K562 (cell line): Measurements from ENCODE around the gene RAVER2. TPM values are rescaled to one million over a fixed set of nuclear protein-coding genes. Genes with fewer than 3 reads are reported as not detected.

Source experiments
- ATAC-seq: fragments of 200-7000 bp; cut with Tn5 transposase; 3 replicates; pipeline ENCODE4 v1.9.1; 2020; ENCODE audit warnings: moderate library complexity
- BruUV-seq: library from RNA; stranded (reverse); fragments of 400-500 nt; replicated peaks from 2 replicates; lab custom pipeline; 2021; lab: Mats Ljungman, UMichigan
- CTCF ChIA-PET: fragments of 300-600 bp; formaldehyde crosslinking; extraction: SDS; loops from one replicate; lab custom pipeline; 2021; ENCODE audit warnings: low intra/inter-chr PET ratio; lab: Yijun Ruan, JAX
- POLR2A ChIA-PET: fragments of 300-600, 350-650 bp; sonication (Branson Sonifier 250); formaldehyde crosslinking; extraction: SDS; loops from one replicate; lab custom pipeline; 2021; ENCODE audit warnings: antibody characterized with exemption, inconsistent platforms; lab: Yijun Ruan, JAX
- DNase-seq, 4 experiments: peaks; one replicate each; pipeline versions ENCODE4 v3.0.0 to v3.0.0-alpha.2; 2011 to 2018; ENCODE audit warnings: low spot score in 3 of 4, mixed read lengths in 3 of 4; ENCODE audit errors: extremely low read depth in 1 of 4
- FAIRE-seq: peaks from 2 replicates; lab custom pipeline; 2011; peaks lifted over from hg19 to GRCh38; lab: Jason Lieb, UNC
- H2AFZ ChIP-seq: 2 replicates; pipeline ENCODE4 v1.6.0; 2011; ENCODE audit warnings: low read depth, low read length, control low read depth, inconsistent platforms
- H3K27ac ChIP-seq: fragments of 200-600 bp; 3 replicates; pipeline ENCODE4 v1.8.0; 2011; ENCODE audit warnings: low read depth, mild to moderate bottlenecking, control low read depth, inconsistent platforms, low read length, moderate library complexity, mixed read lengths; ENCODE audit errors: extremely low read depth
- H3K27me3 ChIP-seq, 2 experiments: fragments of 300-600 bp in 1 of 2; 2 replicates in 1 of 2; 3 replicates in 1 of 2; pipeline versions ENCODE4 v1.6.0 to v1.8.0; 2011; ENCODE audit warnings: inconsistent platforms in 2 of 2, low read length in 2 of 2, mild to moderate bottlenecking in 1 of 2, mixed read lengths in 1 of 2, moderate library complexity in 1 of 2; ENCODE audit not compliant: control insufficient read depth in 2 of 2, insufficient read depth in 2 of 2
- H3K36me3 ChIP-seq: fragments of 300-600 bp; 3 replicates; pipeline ENCODE4 v1.8.0; 2011; ENCODE audit warnings: mild to moderate bottlenecking, low read length, inconsistent platforms; ENCODE audit not compliant: control insufficient read depth, insufficient read depth
- H3K4me1 ChIP-seq, 2 experiments: fragments of 200-600 bp in 1 of 2; replicated peaks in 1 of 2; 2 replicates in 1 of 2; 3 replicates in 1 of 2; pipeline versions ENCODE4 v1.5.1 to v1.8.0; 2011; ENCODE audit warnings: inconsistent platforms in 2 of 2, low read length in 2 of 2, mild to moderate bottlenecking in 1 of 2, mixed read lengths in 1 of 2, moderate library complexity in 1 of 2; ENCODE audit not compliant: control insufficient read depth in 2 of 2, insufficient read depth in 2 of 2
- H3K4me2 ChIP-seq: 2 replicates; pipeline ENCODE4 v1.6.1; 2011; ENCODE audit warnings: low read length, control low read depth, inconsistent platforms, mixed read lengths; ENCODE audit not compliant: insufficient read depth
- H3K4me3 ChIP-seq: fragments of 200-600 bp; sonication (generic), shearing (Covaris generic); 2 replicates; pipeline ENCODE4 v1.5.1; 2016; ENCODE audit warnings: control low read depth, inconsistent platforms
- H3K79me2 ChIP-seq: fragments of 200-600 bp; 3 replicates; pipeline ENCODE4 v1.8.0; 2011; ENCODE audit warnings: low read length, inconsistent platforms; ENCODE audit not compliant: control insufficient read depth, insufficient read depth
- H3K9ac ChIP-seq, 2 experiments: 2 replicates each; pipeline versions ENCODE4 v1.6.0 to v1.6.1; 2011; ENCODE audit warnings: low read depth in 2 of 2, low read length in 2 of 2, control low read depth in 1 of 2, inconsistent platforms in 1 of 2, mild to moderate bottlenecking in 1 of 2, mixed read lengths in 1 of 2; ENCODE audit not compliant: insufficient read depth in 1 of 2
- H3K9me1 ChIP-seq: one replicate; pipeline ENCODE4 v1.6.0; 2011; ENCODE audit warnings: inconsistent platforms, mild to moderate bottlenecking, low read length, moderate library complexity; ENCODE audit not compliant: control insufficient read depth, insufficient read depth
- H3K9me3 ChIP-seq: replicated peaks from 2 replicates; pipeline ENCODE4 v1.5.1; 2011; ENCODE audit warnings: low read depth, low read length, inconsistent platforms; ENCODE audit not compliant: control insufficient read depth, insufficient read depth
- H4K20me1 ChIP-seq: replicated peaks from 2 replicates; pipeline ENCODE4 v1.6.1; 2011; ENCODE audit warnings: low read length, inconsistent platforms, mixed read lengths; ENCODE audit not compliant: control insufficient read depth, insufficient read depth
- CBFA2T2 ChIP-seq: fragments of 450-650 bp; conservative IDR thresholded peaks from 2 replicates; pipeline ENCODE4 v1.6.1; 2017; ENCODE audit warnings: mild to moderate bottlenecking
- CEBPG ChIP-seq, 3 experiments: fragments of 200-800 bp in 1 of 3; sonication (Bioruptor generic) in 1 of 3; sonication (generic) in 1 of 3; formaldehyde crosslinking in 1 of 3; IDR thresholded peaks in 2 of 3; conservative IDR thresholded peaks in 1 of 3; 2 replicates each; pipeline versions ENCODE4 v1.6.1 to v1.8.0; 2016 to 2022; ENCODE audit warnings: missing compliant biosample characterization in 2 of 3, missing genetic modification characterization in 2 of 3, mild to moderate bottlenecking in 1 of 3, missing genetic modification reagents in 1 of 3
- RBM39 ChIP-seq: fragments of 200-400 bp; formaldehyde crosslinking; optimal IDR thresholded peaks from 2 replicates; pipeline ENCODE3; 2018; ENCODE audit warnings: low read depth, low read length
- SIX5 ChIP-seq, 2 experiments: IDR thresholded peaks; 2 replicates each; pipeline ENCODE4 v1.6.1; 2011; ENCODE audit warnings: low read length in 2 of 2, borderline replicate concordance in 1 of 2, low read depth in 1 of 2, mild to moderate bottlenecking in 1 of 2, moderate library complexity in 1 of 2; ENCODE audit not compliant: insufficient read depth in 1 of 2
- TFAM ChIP-seq: fragments of 250-450 bp; sonication (Bioruptor Pico); conservative IDR thresholded peaks from 2 replicates; pipeline ENCODE4 v1.5.0; 2021; ENCODE audit warnings: mild to moderate bottlenecking, moderate library complexity
- WGBS: fragments of 100-300 bp; shearing (Covaris generic); methylation state at CpG from one replicate; pipeline ENCODE4 v1.1.6; 2016; ENCODE audit warnings: low coverage, mixed read lengths; ENCODE audit not compliant: insufficient coverage; ENCODE audit errors: missing lambda C conversion rate; 5-methylcytosine and 5-hydroxymethylcytosine counted together
- in situ Hi-C: fragments of 300-500 bp; cut with MboI; formaldehyde crosslinking; loops from 4 replicates; pipeline ENCODE4 v1.15.0; 2018; ENCODE audit warnings: inconsistent platforms, mixed read lengths
- intact Hi-C: fragments of 100-400 bp; cut with micrococcal nuclease; formaldehyde crosslinking; loops from 2 replicates; pipeline ENCODE4 v1.14.2; 2022
- polyA plus RNA-seq, 8 experiments: library from polyadenylated mRNA; depleted of rRNA in 4 of 8; stranded (reverse) in 5 of 8; unstranded in 3 of 8; fragments of >200 nt; fragmentation: Nextera tagmentation in 2 of 8; fragmentation: Illumina TruSeq in 1 of 8; extraction: Ambion mirVana in 2 of 8; extraction: Trizol in 1 of 8; gene quantifications; 2 replicates each; pipeline versions ENCODE4 v1.2.1 to v1.2.3, GENCODE V29; 2011 to 2014; ENCODE audit warnings: inconsistent platforms in 1 of 8, missing spikeins in 1 of 8
- total RNA-seq, 7 experiments: library from RNA; depleted of rRNA in 6 of 7; stranded (reverse); fragments of >200 nt in 6 of 7; fragmentation: Illumina TruSeq in 2 of 7; extraction: Trizol in 2 of 7; gene quantifications; 2 replicates each; pipeline versions ENCODE4 v1.2.1 to v1.2.3, GENCODE V29; 2011 to 2021; ENCODE audit warnings: low replicate concordance in 1 of 7
- TF ChIP-seq, protein P1 (sequence below): sonication (generic); formaldehyde crosslinking; IDR thresholded peaks from 2 replicates; pipeline ENCODE4 v1.8.1; 2023; ENCODE audit warnings: mild to moderate bottlenecking, missing genetic modification reagents
- TF ChIP-seq, protein P2 (sequence below): fragments of 450-650 bp; formaldehyde crosslinking; IDR thresholded peaks from 2 replicates; pipeline ENCODE4 v1.4.0; 2022; ENCODE audit warnings: missing genetic modification characterization
- TF ChIP-seq, protein P3 (sequence below), 2 experiments: fragments of 450-650 bp in 1 of 2; sonication (generic) in 1 of 2; formaldehyde crosslinking in 1 of 2; IDR thresholded peaks in 1 of 2; conservative IDR thresholded peaks in 1 of 2; 2 replicates each; pipeline versions ENCODE4 v1.6.1 to v1.8.1; 2016 to 2023; ENCODE audit warnings: mild to moderate bottlenecking in 2 of 2, moderate library complexity in 2 of 2, inconsistent platforms in 1 of 2, missing genetic modification reagents in 1 of 2

RAVER2 gene
- total and polyA plus RNA-seq, 9 of the 15 experiments (the other 6 are each of a cell fraction or from before 2014, with no cell fraction given) = 1.8 to 6.1 (median 4.4) TPM

- TF ChIP-seq, protein P1, sequence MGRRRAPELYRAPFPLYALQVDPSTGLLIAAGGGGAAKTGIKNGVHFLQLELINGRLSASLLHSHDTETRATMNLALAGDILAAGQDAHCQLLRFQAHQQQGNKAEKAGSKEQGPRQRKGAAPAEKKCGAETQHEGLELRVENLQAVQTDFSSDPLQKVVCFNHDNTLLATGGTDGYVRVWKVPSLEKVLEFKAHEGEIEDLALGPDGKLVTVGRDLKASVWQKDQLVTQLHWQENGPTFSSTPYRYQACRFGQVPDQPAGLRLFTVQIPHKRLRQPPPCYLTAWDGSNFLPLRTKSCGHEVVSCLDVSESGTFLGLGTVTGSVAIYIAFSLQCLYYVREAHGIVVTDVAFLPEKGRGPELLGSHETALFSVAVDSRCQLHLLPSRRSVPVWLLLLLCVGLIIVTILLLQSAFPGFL = no peak
- TF ChIP-seq SIX5 (IDR thresholded peaks at IDR 0.05; ENCODE audit: borderline replicate concordance in 1 of 2, insufficient read depth in 1 of 2, low read depth in 1 of 2, low read length in 2 of 2) = no peak
- no peak for TF ChIP-seq CBFA2T2
- TF ChIP-seq RBM39 = no peak
- TF ChIP-seq TFAM (CRISPR knock-in tag) = no peak
Observed at GRCh38 chr1:64721135-64721534, 23.7 kb upstream of the RAVER2 start (continued).

GRCh38 chr1:64721576-64722145 is 23.2 kb upstream of the RAVER2 start:
- no TSS peak for BruUV-seq
- intact Hi-C loops (no loop called here), in situ Hi-C loops (no loop called here)
- FAIRE-seq = no peak
- Histone ChIP-seq H3K36me3 (no peaks in the 10 kb centered on the region), H3K79me2 (no peaks in the 10 kb centered on the region), H3K9ac (no peak overlapping the region), H2AFZ (no peak overlapping the region), H3K27me3 (no peaks in the 10 kb centered on the region), H3K4me1 (no peaks in the 10 kb centered on the region), H4K20me1 (no peaks in the 10 kb centered on the region), H3K27ac (no peak overlapping the region), H3K9me1 (no peaks in the 10 kb centered on the region), H3K4me2 (no peak overlapping the region), H3K4me3 (no peak overlapping the region), H3K9me3 (no peaks in the 10 kb centered on the region)
- no peak for TF ChIP-seq CEBPG (CRISPR knock-in tag; IDR thresholded peaks at IDR 0.05)
- peak; percentile 41 to 67 for TF ChIP-seq CEBPG (tag; conservative IDR thresholded peaks at IDR 0.05 in 1 of 2, IDR thresholded peaks at IDR 0.05 in 1 of 2)
- TF ChIP-seq, protein P2, sequence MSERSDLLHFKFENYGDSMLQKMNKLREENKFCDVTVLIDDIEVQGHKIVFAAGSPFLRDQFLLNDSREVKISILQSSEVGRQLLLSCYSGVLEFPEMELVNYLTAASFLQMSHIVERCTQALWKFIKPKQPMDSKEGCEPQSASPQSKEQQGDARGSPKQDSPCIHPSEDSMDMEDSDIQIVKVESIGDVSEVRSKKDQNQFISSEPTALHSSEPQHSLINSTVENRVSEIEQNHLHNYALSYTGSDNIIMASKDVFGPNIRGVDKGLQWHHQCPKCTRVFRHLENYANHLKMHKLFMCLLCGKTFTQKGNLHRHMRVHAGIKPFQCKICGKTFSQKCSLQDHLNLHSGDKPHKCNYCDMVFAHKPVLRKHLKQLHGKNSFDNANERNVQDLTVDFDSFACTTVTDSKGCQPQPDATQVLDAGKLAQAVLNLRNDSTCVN (CRISPR knock-in tag) = no peak
- TF ChIP-seq, protein P3, sequence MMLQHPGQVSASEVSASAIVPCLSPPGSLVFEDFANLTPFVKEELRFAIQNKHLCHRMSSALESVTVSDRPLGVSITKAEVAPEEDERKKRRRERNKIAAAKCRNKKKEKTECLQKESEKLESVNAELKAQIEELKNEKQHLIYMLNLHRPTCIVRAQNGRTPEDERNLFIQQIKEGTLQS (IDR thresholded peaks at IDR 0.05) = peak; percentile 32; the same call in 1 of the 2 replicates
- TF ChIP-seq, protein P3 (CRISPR knock-in tag; conservative IDR thresholded peaks at IDR 0.05) = no peak
- ATAC-seq = no peak
- no peak for DNase-seq
- ChIA-PET CTCF (interaction anchor here (0.5 kb wide), 1 partner anchor 1386 kb away, joined by 5 read pairs; no protein-coding TSS in a partner anchor), POLR2A (interaction anchor here (0.7 kb wide), 1 partner anchor 26 kb away, joined by 3 read pairs; no protein-coding TSS in a partner anchor)
- WGBS = 0% methylated on average over 2 of the region's 2 CpGs
